ENCODE data around the gene HBE1.

Gene HBE1

GRCh38 chr11:5243816-5244180, 25.9 kb downstream of the HBE1 start:
- TF ChIP-seq CTCF (IDR thresholded peaks at IDR 0.05; ENCODE audit: low read depth, low read length) = no peak
- DNase-seq (ENCODE audit: extremely low read depth, low read depth) = no peak

GRCh38 chr11:5242933-5243815, 26.6 kb downstream of the HBE1 start:
- DNase-seq (ENCODE audit: extremely low read depth, low read depth) = no peak
- no peak for TF ChIP-seq CTCF (IDR thresholded peaks at IDR 0.05; ENCODE audit: low read depth, low read length)

GRCh38 chr11:5242208-5242607, 27.5 kb downstream of the HBE1 start:
- no peak for TF ChIP-seq CTCF (IDR thresholded peaks at IDR 0.05; ENCODE audit: low read depth, low read length)
- no peak for DNase-seq (ENCODE audit: extremely low read depth, low read depth)

GRCh38 chr11:5241458-5241857, 28.3 kb downstream of the HBE1 start:
- no peak for TF ChIP-seq CTCF (IDR thresholded peaks at IDR 0.05; ENCODE audit: low read depth, low read length)
- no peak for DNase-seq (ENCODE audit: extremely low read depth, low read depth)

- DNase-seq (ENCODE audit: extremely low read depth, low read depth) = no peak
- no peak for TF ChIP-seq CTCF (IDR thresholded peaks at IDR 0.05; ENCODE audit: low read depth, low read length)
Observed at GRCh38 chr11:5240458-5240857, 29.3 kb downstream of the HBE1 start.

DNA sequence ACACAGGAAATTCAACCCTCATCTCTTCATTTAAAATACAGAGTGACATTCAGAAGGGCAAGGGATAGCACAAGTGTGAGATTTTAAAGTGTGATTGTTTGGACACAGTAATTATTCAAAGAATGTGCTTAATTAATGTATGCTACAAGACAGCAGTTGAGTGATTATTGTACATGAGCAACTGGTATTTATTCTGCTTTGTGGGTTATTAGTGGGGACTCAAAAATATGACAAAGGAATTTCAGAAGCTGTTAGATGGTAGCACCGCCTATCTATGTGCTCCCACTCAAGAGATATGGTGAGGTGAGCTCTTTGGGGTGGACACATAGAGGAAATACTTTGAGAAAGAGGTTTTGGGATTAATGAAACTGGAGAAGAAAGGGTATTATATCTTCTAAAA, 29.7 kb downstream of the HBE1 start:
- no peak for TF ChIP-seq CTCF (IDR thresholded peaks at IDR 0.05; ENCODE audit: low read depth, low read length)
- DNase-seq (ENCODE audit: extremely low read depth, low read depth) = no peak

DNA sequence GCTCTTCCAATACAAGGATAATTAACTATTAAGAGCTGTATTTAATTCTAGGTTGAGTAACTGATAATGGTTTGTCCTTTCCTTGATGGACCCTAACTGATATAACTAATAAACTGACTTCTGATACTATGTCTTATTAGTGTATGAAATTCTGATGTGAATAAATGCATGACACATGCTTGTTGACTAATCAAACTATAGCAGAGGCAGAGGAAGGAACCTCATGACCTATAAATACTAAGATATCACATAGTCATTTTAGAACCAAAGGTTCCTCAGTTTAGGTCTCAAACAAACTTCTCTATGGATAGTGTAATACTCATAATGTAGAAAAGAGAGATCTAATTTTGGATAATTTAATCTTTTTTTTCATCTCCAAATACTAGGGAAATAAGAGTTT, 30.7 kb downstream of the HBE1 start:
- TF ChIP-seq CTCF (IDR thresholded peaks at IDR 0.05; ENCODE audit: low read depth, low read length) = no peak
- no peak for DNase-seq (ENCODE audit: extremely low read depth, low read depth)
